Transverse colon (tissue), 4 donors: ENCODE results near the gene TRIM43B. TPM values are rescaled to one million over a fixed set of nuclear protein-coding genes. Genes with fewer than 3 reads are reported as not detected.
A peak's percentile ranks its signal among the peaks of the same experiment; 100 is the strongest.
"Not testable (repeated sequence)": the region's sequence is repeated elsewhere in the genome, so short reads cannot be mapped to it uniquely, and the experiment has no call there.

Experiments used
- DNase-seq: peaks from one replicate; pipeline ENCODE4 v3.0.0-alpha.2; 2019
- H3K27ac ChIP-seq, 4 donors: fragments of 200-600 bp; sonication (generic); 2 replicates each; pipeline ENCODE4 v1.5.1; 2016 to 2018; ENCODE audit warnings: inconsistent platforms in 4 of 4
- H3K27me3 ChIP-seq: fragments of 200-600 bp; sonication (generic); 2 replicates; pipeline ENCODE4 v1.5.1; 2017; ENCODE audit warnings: inconsistent platforms
- H3K36me3 ChIP-seq, 4 donors: fragments of 200-600 bp; sonication (generic); 2 replicates each; pipeline ENCODE4 v1.5.1; 2017 to 2019; ENCODE audit warnings: inconsistent platforms in 4 of 4
- H3K4me1 ChIP-seq, 4 donors: fragments of 200-600 bp; sonication (generic); 2 replicates each; pipeline ENCODE4 v1.5.1; 2017 to 2020; ENCODE audit warnings: inconsistent platforms in 4 of 4
- H3K4me3 ChIP-seq, 4 donors: fragments of 200-600 bp; sonication (generic); 1 replicate in 1 of 4; 2 replicates in 3 of 4; pipeline versions ENCODE4 v1.5.1 to v1.6.1; 2017 to 2019; ENCODE audit warnings: inconsistent platforms in 4 of 4
- H3K9me3 ChIP-seq, 2 donors: fragments of 200-600 bp; sonication (generic); 2 replicates each; pipeline ENCODE4 v1.5.1; 2017 to 2019; ENCODE audit warnings: inconsistent platforms in 2 of 2
- EP300 ChIP-seq: sonication (generic); formaldehyde crosslinking; IDR thresholded peaks from one replicate; pipeline ENCODE4 v1.6.1; 2017; ENCODE audit warnings: antibody characterized with exemption, low read depth
- POLR2A ChIP-seq: fragments of 450-650 bp; IDR thresholded peaks from one replicate; pipeline ENCODE4 v1.6.1; 2016; ENCODE audit warnings: antibody characterized with exemption, mild to moderate bottlenecking, moderate library complexity
- POLR2AphosphoS5 ChIP-seq, 3 donors: sonication (generic); formaldehyde crosslinking; IDR thresholded peaks; one replicate each; pipeline ENCODE4 v1.6.1; 2016; ENCODE audit warnings: antibody characterized with exemption in 3 of 3
- WGBS, 2 donors: methylation state at CpG; one replicate each; pipeline ENCODE4 v1.1.5; 2018; ENCODE audit warnings: low coverage in 1 of 2; 5-methylcytosine and 5-hydroxymethylcytosine counted together
- in situ Hi-C, 4 donors: fragments of 200-750 bp; cut with MboI; loops; one replicate each; pipeline versions ENCODE4 v1.15.0 to v1.15.1; 2017; ENCODE audit warnings: low sequenced_read_pairs in 3 of 4, low pct_ligation_motif_present in 1 of 4, low pct_unique_long_range_greater_than_20kb in 1 of 4
- intact Hi-C: fragments of 100-400 bp; cut with DNase I; formaldehyde crosslinking; loops from one replicate; pipeline ENCODE4 v1.15.1; 2023; ENCODE audit warnings: low total_unique reads
- total RNA-seq, 4 donors: library from RNA; depleted of rRNA; stranded (reverse); fragments of >200 nt; gene quantifications; one replicate each; pipeline ENCODE4 v1.1.0, GENCODE V29; 2016
- TF ChIP-seq, protein P1 (sequence below), 5 experiments: fragments of 200-600 bp in 3 of 5; fragments of 450-650 bp in 2 of 5; sonication (generic) in 3 of 5; IDR thresholded peaks; 1 replicate in 2 of 5; 2 replicates in 3 of 5; pipeline ENCODE4 v1.5.1; 2016 to 2017; ENCODE audit warnings: antibody characterized with exemption in 5 of 5, inconsistent platforms in 3 of 5, mild to moderate bottlenecking in 2 of 5, moderate library complexity in 1 of 5

The TRIM43B gene
- total RNA-seq, 4 donors from 2014 or later, result not detected

- in situ Hi-C loops, result no loop called here
- intact Hi-C loops, result no loop called here
- peak; percentile 45 for DNase-seq
- H3K27me3 ChIP-seq, result no peaks in the 10 kb centered on the region
- peak overlapping the region in 3 of 4 donors; percentile 74 to 89 (median 86) for H3K4me3 ChIP-seq
- H3K9me3 ChIP-seq, result no peaks in the 10 kb centered on the region
- no peaks in the 10 kb centered on the region for H3K36me3 ChIP-seq
- 90% methylated on average over 35 of the region's 41 CpGs; no CpG with 5 or more reads in 1 of the 2 donors for WGBS, 2 donors
- H3K27ac ChIP-seq, result peak overlapping the region; percentile 82 to 86 (median 85)
- peaks cover 0 to 23% (median 16%) of the 10 kb centered on the region in 4 donors for H3K4me1 ChIP-seq
- TF ChIP-seq POLR2AphosphoS5 (IDR thresholded peaks at IDR 0.05) (peak in 1 of 3 donors; percentile 16), EP300 (no peak)
Measured at GRCh38 chr2:95525294-95526035, 40.9 kb upstream of the TRIM43B start.

GRCh38 chr2:95524195-95524594, 39.6 kb upstream of the TRIM43B start:
- WGBS, 2 donors, result 79 to 100% methylated on average over 1 to 2 of the region's 2 CpGs
- Histone ChIP-seq H3K4me1 (peaks cover 0 to 23% (median 16%) of the 10 kb centered on the region in 4 donors), H3K27me3 (no peaks in the 10 kb centered on the region), H3K36me3 (no peaks in the 10 kb centered on the region), H3K27ac (no peak overlapping the region), H3K4me3 (no peak overlapping the region), H3K9me3 (no peaks in the 10 kb centered on the region)
- intact Hi-C loops, result no loop called here
- no peak for TF ChIP-seq POLR2AphosphoS5 (IDR thresholded peaks at IDR 0.05)
- no peak for TF ChIP-seq EP300
- TF ChIP-seq POLR2A, result no peak
- TF ChIP-seq, protein P1, sequence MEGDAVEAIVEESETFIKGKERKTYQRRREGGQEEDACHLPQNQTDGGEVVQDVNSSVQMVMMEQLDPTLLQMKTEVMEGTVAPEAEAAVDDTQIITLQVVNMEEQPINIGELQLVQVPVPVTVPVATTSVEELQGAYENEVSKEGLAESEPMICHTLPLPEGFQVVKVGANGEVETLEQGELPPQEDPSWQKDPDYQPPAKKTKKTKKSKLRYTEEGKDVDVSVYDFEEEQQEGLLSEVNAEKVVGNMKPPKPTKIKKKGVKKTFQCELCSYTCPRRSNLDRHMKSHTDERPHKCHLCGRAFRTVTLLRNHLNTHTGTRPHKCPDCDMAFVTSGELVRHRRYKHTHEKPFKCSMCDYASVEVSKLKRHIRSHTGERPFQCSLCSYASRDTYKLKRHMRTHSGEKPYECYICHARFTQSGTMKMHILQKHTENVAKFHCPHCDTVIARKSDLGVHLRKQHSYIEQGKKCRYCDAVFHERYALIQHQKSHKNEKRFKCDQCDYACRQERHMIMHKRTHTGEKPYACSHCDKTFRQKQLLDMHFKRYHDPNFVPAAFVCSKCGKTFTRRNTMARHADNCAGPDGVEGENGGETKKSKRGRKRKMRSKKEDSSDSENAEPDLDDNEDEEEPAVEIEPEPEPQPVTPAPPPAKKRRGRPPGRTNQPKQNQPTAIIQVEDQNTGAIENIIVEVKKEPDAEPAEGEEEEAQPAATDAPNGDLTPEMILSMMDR (IDR thresholded peaks at IDR 0.05), result no peak
- DNase-seq, result no peak
- in situ Hi-C loops, result no loop called here

GRCh38 chr2:95514718-95515117, 30.2 kb upstream of the TRIM43B start:
- Histone ChIP-seq H3K27ac (no peak overlapping the region), H3K4me3 (no peak overlapping the region), H3K36me3 (no peaks in the 10 kb centered on the region), H3K27me3 (no peaks in the 10 kb centered on the region), H3K9me3 (no peaks in the 10 kb centered on the region), H3K4me1 (no peaks in the 10 kb centered on the region)
- TF ChIP-seq POLR2AphosphoS5 (IDR thresholded peaks at IDR 0.05) (no peak), POLR2A (no peak), EP300 (no peak)
- TF ChIP-seq, protein P1 (IDR thresholded peaks at IDR 0.05), result no peak
- in situ Hi-C loops, result no loop called here
- intact Hi-C loops, result no loop called here
- DNase-seq, result no peak
- WGBS, 2 donors, result 73 to 100% methylated on average over 2 to 6 of the region's 6 CpGs

DNA sequence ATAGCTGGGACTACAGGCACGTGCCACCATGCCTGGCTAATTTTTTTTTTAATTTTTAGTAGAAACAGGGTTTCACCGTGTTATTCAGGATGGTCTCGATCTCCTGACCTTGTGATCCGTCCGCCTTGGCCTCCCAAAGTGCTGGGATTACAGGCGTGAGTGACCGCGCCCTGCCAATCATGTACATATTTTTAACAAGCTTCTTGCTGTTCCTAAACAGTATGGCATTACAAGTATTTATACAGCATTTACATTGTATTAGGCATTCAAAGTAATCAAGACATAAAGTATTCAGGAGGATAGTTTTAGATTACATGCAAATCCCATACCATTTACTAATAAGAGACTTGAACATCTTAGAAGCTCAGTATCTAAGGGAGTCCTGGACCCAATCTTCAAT, 29.7 kb upstream of the TRIM43B start:
- H3K27ac ChIP-seq, in situ Hi-C loops, DNase-seq, intact Hi-C loops, H3K4me3 ChIP-seq, H3K9me3 ChIP-seq, H3K27me3 ChIP-seq, H3K36me3 ChIP-seq, H3K4me1 ChIP-seq: not testable (repeated sequence)
- 82% methylated on average over 8 of the region's 8 CpGs; no CpG with 5 or more reads in 1 of the 2 donors for WGBS, 2 donors

DNA sequence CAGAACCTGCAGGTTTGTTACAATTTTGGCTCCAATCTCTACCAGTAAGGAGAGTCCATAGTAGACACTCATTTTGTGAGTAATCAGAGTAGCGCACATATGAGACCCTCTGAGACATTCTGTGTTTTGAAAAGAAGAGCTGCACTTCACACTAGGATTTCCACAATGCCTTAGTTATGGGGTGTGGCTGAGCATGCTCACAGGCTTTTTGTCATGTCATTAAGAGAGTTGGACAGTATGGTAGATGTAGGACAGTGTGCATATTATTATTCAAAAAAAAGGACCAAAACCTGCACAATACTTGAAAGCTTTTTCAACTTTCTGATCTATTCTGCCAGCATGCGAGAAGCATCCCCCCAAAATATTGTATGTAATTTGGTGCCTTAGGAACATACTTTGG, 24.9 kb upstream of the TRIM43B start:
- no peaks in the 10 kb centered on the region for H3K4me1 ChIP-seq
- in situ Hi-C loops, result no loop called here
- TF ChIP-seq, protein P1 (IDR thresholded peaks at IDR 0.05), result no peak
- no peak for TF ChIP-seq POLR2A
- TF ChIP-seq EP300, result no peak
- no peak for TF ChIP-seq POLR2AphosphoS5 (IDR thresholded peaks at IDR 0.05)
- H3K27ac ChIP-seq, result no peak overlapping the region
- no peaks in the 10 kb centered on the region for H3K36me3 ChIP-seq
- 92 to 96% methylated on average over 2 of the region's 2 CpGs for WGBS, 2 donors
- no peak for DNase-seq
- H3K27me3 ChIP-seq, result no peaks in the 10 kb centered on the region
- intact Hi-C loops, result no loop called here
- H3K9me3 ChIP-seq, result no peaks in the 10 kb centered on the region
- H3K4me3 ChIP-seq, result no peak overlapping the region
